Hematopoietic multipotent progenitor cell treated with erythropoietin and hydrocortisone succinate and interleukin-3 and kit ligand, for 15 days (in vitro differentiated cells): Measurements from ENCODE around the gene SCN9A.
"Not testable (repeated sequence)": the region's sequence is repeated elsewhere in the genome, so short reads cannot be mapped to it uniquely, and the experiment has no call there.

Experiments used
- DNase-seq: peaks from one replicate; pipeline ENCODE4 v3.0.0-alpha.2; 2015; ENCODE audit warnings: low spot score

Gene SCN9A

DNA sequence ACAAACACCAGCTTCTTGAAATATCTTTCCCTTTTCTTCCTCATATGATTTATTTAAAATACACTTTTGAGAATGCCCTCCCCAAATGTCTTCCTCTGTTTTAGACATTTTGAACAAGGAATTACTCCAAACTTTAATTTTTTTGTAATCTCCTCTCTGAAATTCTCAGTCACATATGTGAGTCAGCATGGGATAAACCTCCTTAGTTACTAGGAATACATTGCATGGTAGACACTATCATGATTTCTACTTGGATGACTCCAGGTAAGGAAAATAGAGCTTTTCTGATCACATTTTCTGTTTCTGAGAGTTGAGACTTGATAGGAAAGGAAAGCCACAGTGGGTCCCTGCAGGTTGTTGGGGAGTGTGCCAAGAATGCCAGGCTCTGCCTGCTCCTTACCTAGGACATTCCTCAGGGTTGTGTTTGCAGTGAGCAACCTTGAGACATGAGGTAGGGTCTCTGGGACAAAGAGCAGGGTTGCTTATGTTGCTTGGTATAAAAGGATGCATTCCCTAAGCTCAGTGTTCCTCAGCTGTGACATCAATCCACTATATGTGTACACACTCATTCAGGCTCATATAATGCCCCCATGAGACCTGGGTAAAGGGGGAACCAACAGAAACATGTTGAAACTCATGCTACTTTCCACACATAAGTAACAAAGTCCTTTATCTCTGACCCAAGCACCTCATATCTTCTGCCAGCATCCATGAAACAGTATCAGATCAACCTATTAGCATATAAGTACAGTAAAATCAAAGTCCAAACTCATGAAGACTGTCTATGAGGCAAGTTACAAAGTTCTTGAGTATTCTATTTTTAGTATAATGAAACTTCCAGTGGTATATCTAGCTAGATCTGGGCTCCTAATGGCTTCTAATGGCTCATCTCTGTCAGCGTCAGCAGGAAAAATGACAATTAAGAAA, 135.1 kb downstream of the SCN9A start:
- DNase-seq: no peak

DNA sequence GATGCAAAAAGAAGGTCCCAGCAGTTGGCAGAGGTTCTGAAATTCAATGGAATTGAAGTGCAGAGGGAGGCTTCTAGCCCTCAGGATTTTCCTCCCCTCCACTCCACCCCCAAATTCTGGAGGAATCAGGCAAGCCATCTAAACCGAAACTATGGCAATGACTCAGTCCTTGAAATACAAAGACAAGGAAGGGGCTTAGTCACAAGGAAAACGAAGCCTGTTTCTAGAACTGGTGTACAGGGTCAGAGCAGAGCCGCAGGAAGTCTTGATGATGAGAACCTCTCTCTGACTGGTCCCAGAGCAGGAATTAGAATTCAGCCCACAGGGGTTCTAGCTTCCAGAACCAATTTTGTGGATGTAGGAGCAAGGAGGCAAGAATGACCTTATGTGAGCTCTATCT, 136.2 kb downstream of the SCN9A start:
- DNase-seq: no peak

DNA sequence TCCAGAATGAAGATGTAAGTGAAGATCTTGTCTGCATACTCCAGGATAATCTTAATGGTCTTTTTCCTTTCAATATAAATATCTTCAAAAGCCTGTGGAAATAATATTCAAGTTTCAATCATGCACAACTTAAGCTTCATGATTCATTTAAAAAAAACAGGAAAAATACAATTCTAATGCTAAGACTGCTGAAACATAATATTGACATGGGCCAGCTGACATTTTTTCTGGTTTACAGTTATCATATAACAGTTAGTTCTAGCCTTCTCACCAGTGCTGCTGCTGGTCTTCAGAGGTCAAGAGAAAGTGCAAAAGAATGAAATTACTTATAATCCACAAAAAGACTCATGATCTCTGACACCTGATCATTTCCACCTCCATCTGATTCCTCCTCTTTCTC, 137.6 kb downstream of the SCN9A start:
- DNase-seq: no peak

DNA sequence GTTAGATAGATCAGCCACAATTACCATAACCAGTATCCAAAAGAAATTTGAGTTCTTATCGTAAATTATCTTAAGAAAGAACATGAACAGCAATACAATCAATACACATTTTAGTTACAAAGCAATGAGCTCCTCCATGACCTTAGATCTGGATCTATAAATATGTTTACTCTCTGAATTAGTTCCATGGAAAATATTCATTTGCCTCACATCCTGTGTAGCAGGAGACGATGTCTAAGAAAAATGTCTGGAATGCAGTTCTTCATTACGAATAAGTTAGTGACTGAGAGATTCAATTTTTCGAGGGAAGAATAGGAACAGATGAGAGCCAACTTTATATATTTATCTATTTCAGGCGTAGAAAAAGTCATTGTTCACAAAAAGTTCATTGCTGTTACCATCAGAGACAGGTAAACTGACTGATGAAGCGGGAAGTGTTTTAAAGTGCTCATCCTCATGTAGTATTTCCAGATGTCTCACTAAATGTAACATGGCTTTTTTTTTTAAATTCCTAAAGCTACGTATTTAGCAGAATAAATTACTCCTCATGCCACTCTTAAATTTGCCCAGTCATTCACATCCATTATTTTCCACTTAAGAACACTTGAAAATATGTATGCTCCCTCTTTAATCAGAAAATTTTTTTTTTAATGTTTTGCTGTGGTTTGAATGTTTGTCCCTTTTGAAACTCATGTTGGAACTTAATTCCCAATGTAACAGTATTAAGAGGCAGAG, 141.5 kb downstream of the SCN9A start:
- no peak for DNase-seq

DNA sequence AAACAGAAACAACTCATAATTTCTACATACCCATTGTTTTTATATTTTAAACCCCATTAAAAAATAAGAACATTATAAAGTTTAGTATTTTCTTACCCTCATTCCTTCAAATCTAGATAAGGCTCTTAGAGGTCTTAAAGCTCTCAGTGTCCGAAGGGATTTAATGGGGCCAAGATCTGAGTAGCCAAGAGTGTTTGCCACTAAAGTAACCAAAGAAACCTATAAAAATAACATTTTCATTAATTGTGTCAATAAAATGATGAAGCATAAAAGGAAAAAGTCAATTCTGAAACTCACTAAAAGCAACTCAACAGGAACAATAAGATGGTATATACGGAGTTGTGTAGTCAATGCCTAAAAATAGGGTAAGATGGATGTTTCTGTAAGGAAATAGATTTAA, 142.5 kb downstream of the SCN9A start:
- DNase-seq: no peak

DNA sequence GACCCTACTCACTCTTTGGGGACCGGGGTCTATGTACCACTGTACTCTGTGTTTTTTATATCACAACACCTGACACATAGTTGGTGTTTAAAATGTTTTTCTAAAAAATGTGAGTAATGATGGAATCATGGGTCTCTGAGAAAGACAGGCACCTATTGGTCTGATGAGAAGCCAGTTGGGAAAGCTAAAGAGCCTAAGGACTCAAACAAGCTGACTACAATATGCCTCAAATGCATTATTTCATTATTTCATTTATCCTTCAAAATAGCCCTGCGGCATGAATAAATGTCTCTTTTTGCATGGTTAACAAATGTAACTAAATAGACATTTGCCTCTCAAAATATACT, 145.0 kb downstream of the SCN9A start:
- no peak for DNase-seq

DNA sequence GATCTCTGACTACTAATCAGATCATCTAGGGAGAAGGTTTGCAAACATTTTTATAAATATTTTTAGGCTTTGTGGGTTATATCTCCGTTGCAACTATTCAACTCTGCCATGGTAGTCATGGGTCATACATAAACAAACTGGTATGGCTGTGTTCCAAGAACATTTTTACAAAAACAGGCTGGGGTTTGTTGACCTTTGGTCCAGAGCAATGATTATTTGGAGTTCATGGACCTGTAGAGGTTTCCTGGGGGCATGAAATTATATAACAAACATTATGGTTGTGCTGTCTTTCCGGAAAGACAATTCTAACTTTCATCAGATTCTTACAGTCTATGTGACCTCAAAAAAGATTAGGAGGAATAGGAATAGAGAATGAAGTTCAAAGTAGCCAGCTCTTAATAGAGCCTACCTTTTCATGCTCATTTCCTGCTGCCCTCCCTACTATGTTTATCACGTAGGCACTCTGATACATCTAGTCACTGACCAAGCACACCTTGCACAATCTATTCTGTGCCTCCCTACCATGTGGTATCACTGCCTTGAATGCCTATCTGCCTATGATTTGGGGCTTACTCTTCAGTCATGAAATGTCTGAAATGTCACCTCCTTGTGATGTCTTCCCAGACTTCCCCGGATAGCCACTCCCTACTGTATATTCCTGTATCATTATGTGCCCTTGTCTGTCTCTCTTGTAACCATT, 145.6 kb downstream of the SCN9A start:
- no peak for DNase-seq

DNA sequence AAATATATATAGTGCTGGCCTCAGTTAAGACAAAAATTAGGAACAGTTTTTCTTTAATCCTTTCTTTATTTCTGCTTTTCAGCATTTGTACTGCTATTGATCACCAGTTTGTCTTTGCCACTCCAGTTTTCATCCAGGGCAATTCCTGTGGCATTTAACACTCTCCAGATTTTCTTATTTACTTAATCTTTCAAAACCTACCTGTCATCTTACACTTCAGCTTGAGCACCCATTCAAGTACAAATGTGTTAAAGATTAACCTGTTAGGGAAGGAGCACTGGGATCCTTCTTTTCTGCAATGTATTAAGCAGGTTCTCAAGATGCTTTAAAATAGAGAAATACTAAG, 146.1 kb downstream of the SCN9A start:
- DNase-seq: no peak

DNA sequence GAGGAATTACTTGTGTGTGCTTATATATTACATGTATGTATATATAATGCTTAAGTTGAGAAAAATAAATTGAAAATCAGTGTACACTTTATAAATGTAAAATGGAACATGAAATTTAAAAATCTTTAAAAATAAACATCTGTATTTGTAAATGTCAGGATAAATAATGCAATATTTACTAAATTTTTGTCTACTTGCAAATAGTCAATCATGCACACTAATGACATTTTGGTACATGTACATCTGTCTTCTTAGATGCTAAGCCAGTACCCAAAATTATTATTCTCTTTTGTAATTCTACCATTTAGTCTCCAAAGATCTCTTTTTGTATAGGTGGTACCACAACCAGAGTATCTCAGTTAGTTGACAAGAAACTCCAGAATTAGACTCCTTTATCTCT, 151.5 kb downstream of the SCN9A start:
- DNase-seq: no peak

DNA sequence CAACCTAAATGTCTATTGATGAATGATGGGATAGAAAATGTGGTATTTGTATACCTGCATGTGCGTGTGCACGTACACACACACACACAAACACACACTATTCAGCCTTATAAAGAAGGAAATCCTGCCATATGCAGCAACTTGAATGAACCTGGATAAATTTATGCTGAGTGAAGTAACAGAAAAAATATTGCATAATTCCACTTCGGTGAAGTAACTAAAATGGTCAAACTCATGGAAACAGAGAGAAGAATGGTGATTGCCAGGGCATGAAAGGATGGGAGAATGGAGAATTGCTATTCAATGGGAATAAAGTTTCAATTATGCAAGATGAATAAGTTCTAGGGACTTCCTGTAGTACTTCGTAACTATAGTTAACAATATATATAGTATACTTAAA, 152.4 kb downstream of the SCN9A start:
- no peak for DNase-seq

DNA sequence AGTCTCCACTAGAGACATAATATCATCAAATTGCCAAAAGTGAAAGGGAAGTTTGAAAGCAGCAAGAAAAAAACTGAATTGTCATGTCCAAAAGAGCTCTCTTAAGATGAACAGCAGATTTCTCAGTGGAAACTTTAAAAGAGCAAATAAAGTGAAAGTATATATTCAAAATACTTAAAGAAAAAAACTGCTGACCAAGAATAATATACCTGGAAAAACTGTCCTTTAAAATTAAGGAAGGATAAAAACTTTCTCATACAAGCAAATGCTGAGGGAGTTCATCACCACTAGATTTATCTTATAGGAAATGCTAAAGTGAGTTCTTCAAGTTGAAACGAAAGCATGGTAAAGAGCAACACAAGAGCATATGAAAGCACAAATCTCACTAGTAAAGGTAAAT, 164.7 kb downstream of the SCN9A start:
- no peak for DNase-seq

DNA sequence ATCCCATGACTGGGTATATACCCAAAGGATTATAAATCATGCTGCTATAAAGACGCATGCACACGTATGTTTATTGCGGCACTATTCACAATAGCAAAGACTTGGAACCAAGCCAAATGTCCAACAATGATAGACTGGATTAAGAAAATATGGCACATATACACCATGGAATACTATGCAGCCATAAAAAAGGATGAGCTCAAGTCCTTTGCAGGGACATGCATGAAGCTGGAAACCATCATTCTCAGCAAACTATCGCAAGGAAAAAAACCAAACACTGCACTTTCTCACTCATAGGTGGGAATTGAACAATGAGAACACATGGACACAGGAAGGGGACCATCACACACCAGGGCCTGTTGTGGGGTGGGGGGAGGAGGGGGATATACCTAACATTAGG, 165.8 kb downstream of the SCN9A start:
- DNase-seq: not testable (repeated sequence)

DNA sequence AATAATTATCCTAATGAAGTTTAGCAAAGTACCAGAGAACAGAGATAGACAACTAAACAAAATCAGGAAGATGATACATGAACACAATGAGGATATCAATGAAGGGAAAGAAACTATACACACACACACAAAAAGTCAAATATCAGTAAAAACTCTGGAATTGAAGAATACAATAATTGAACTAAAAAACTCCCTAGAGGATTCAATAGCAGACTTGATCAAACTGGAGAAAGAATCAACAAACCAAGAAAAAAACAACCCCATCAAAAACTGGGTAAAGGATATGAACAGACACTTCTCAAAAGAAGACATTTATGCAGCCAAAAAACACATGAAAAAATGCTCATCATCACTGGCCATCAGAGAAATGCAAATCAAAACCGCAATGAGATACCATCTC, 166.4 kb downstream of the SCN9A start:
- DNase-seq: not testable (repeated sequence)

DNA sequence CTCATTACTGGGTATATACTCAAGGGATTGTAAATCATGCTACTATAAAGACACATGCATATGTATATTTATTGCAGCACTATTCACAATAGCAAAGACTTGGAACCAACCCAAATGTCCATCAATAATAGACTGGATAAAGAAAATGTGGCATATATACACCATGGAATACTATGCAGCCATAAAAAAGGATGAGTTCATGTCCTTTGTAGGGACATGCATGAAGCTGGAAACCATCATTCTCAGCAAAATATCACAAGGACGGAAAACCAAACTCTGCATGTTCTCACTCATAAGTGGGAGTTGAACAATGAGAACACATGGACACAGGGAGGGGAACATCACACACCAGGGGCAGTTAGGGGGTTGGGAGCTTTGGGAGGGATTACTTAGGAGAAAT, 169.6 kb downstream of the SCN9A start:
- not testable (repeated sequence) for DNase-seq

DNA sequence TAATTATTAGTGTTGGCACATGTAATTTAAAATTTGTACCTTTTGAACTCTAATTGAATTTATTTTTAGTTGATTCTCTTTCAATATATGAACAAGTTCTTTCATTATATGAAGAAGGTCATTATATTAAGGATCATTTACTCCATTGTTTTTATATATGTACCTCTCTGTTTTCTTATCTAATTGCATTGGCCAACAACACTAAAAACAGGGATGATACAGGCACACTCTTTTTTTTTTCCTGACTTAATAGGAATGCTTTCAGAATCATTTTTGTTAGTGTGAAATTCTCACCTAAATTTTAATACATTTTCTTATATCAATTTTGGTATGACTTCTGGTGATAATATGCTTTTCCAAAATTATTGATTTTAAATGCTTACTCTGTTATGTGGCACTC, 173.0 kb downstream of the SCN9A start:
- no peak for DNase-seq

DNA sequence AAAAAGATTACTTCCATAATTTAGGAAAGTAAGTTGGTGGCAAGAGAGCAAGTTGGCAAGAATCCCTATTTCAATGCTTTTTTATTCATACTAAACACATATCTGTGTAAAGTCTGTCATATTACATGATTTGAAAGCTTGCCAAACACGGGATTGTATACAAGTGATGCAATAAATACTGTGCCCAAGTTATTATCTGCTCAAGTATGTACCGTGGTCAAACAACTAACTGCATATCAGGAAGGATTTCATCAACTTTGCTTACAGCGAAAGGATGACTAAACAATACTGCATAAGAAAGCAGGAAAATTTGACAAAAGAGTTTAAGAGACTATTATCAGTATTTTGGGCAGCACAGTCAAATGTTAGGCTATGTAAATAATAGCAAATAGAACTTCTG, 178.3 kb downstream of the SCN9A start:
- DNase-seq: no peak

DNA sequence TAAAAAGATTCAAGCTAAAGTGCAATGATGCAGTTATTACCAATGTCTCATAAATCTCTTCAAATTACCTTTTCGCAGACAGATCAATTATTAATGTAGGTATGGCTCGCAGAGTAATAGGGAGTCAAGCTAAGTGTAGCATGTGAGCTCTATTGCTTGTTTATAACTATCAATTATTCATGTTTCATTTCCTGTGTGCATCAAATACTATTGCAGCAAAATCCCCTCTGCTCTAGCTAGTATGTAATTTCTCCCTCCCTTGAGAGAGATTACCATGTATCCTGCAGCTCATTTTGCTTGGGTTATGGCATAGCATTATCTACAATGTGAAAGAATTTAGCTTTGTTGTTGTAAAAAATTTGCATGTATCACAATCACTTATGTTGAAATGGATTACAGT, 182.3 kb downstream of the SCN9A start:
- no peak for DNase-seq

DNA sequence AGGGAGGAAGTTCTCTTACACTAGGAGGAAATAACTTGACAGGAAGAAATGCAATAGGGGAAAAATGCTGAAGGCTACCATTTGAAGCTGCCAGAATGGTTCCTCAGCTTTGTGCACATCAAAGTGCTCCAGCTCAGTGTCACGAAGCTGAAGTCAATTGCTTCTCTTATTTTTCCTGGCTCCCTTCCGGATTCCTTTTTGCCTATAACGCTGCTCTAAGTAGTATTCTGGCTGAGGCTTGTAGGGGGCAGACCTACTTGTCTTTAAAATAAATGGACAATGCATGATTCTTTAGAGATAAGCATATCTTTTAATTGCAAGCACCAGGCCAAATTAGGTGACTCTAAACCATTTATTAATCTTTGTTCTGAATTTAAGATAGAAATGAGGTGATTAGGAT, 187.7 kb downstream of the SCN9A start:
- DNase-seq: no peak

DNA sequence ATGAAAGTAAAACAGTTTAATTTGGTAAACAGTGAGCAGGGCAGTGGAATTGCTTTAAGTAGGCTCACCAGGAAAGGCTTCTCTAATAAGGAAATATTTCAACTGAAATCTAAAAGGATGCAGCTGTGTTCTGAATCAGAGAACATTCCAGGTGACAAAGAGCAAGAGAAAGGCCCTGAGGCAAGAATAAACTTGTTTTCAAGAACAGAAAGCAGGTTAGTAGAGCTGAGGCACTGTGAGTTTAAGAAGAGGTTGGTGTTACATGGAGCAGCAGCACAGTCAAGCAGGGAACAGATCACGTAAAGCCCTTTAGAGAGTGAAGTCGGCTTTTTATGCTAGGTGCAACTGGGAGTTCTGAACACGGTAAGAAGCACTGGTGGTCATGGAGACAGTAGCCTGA, 191.0 kb downstream of the SCN9A start:
- DNase-seq: no peak

DNA sequence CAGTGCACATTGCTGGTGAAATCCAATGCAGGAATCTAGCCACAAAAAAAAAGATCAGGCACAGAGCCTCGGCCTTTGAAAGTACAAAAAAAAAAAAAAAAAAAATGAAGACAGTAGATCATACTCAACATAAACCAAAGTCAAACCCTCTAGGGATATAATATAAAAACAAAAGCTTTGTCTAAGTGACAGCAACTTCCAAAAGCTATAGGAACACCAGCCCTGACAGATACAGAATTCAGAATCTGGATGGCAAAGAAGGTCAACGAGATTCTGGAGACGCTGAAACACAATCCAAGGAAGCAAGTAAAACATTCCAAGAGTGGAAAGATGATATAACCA, 194.0 kb downstream of the SCN9A start:
- DNase-seq: no peak

DNA sequence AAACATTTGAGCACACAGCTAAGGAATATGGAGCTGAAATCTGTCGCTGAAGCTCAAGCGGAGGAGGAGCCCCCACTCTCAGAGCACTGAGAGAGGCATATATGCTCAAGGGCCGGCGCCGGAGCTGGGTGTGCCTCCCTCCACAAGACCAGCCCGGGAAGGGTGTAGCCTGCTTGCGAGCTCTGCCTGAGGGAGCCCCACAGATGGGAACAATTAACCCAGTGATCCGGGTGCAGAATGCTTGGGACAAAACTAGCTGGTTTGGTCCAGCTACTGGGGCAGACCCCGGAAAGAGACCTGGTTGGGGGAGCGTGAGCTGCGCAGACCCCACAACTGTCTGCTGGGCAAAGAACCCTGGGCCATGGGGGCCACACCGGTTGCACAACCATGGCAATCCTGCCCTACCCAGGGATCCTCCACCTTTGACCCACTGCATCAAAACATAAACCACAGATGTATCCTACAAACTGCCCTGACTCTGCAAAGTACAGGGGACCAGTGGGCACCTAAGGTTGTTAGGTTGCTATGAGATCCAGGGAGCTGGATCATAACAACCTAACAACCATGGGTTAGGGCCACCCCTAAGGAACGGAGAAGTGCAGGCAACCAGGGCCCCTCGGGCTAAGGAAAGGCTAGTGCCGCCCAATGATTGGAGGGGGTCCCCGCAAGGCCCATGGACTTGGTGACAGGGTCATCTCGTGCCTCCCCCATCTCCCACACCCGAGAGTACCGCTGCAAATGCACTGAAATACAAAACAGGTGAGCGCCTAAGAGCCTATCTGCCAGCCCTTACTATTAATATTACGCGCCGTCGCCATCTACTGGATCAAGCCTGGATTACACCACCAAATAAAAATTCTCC, 194.6 kb downstream of the SCN9A start:
- peak; percentile 3 for DNase-seq

DNA sequence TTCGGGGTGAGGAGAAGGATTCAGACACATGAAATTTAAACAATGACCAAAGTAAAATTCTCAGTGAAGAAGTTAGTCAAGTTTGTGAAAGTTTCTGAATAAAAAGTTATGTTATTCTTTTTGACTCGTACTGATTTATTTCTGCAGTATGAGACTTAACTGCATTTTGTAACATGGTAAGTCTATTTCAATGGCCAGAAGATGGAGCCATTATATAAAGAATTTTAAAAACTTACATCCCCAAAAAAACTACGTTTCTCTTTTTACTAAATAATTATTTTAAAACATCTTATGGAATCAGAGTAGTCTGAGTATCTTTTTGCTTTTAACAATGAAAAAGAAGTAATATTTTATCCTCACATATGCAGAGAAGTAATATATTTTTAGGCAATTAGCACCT, 196.5 kb downstream of the SCN9A start:
- DNase-seq: no peak
